HG02610 (cell line): ENCODE measurements around the gene LSAMP.

Source experiments
- ATAC-seq: cut with Tn5 transposase; IDR thresholded peaks from one replicate; pipeline ENCODE4 v1.9.1; 2021; ENCODE audit warnings: mild to moderate bottlenecking, moderate library complexity; ENCODE audit not compliant: unreplicated experiment

Gene LSAMP

DNA sequence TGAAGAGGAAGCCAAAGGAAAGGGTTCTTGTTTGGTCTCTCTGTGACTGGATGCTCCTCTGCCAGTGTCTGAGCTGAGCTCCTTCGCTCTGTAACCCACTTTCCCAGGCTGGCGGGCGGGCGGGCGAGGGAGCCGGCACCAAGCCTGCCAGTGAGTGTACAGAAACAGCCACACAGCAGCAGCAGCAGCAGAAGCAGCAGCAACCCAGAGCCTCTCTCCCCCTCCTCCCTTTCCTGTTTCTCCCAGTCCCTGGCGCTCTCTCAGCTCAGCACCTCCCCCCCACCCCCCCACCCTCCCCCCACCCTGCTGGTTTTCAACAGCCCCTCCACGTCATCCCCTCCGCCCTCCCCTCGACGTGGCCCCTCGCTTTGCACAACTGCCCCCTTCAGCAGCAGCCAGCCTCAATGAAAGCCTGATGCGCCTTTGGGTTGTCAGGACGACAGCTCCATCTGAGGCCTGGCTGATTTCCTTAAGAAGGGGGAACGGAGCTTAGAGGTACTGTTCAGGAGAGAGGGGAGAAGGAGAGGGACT lies at the start of gene LSAMP:
Gene LSAMP (minus strand): TSS at position 177 of the 531 bp plus-strand sequence.
- no peak for ATAC-seq

GRCh38 chr3:116492379-116492778 lies 47.1 kb upstream of the LSAMP start:
- no peak for ATAC-seq

DNA sequence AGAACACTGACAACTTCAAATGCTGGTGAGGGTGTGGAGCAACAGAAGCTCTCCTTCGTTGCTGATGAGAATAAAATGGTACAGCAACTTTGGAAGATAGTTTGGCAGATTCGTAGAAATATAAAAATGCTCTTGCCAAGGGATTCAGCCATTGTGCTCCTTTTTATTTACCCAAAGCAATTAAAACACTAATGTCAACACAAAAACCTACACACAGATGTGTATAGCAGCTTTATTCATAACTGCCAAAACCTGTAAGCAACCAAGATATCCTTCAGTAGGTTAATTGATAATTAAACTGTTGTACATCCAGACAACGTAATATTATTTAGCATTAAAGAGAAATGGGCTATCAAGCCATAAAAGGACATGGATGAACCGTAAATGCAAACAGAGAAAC lies 37.8 kb upstream of the LSAMP start:
- ATAC-seq: no peak

DNA sequence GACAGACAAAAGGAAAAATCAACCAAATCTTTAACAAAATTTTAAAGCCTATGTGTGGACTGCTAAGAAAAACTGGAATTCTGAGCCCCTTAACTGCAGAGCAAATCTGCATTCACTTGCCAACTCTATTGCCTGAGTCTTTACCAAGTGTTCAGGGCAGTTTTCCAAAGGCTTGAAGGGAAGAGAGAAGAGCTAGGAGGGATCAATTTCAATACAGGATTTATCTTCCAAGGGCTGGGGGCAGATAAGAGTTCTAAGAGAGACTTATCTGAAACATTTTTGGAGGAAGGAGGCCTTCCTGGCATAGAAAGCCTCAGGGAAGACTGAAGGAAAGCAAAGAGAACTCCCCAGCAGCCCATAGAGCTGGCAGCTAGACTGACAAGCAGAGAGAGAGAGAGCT lies 31.4 kb upstream of the LSAMP start:
- no peak for ATAC-seq

DNA sequence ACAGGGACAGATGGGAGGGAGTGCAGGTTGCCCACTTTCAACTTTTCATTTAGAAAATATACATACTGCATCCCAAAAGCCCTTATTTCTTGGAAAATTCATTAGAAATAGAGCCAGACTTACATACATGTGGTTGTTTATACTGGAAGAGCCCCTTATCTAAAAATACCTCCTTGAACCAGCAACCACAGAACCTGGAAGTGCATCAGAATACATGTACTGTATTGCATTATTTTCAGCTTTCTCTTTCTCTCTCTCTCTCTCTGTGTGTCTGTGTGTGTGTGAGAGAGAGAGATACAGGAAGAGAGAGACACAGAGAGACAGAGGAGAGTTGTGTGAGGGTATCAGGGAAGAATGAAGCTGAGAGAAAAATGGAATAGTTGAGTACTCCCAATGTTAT lies 29.5 kb upstream of the LSAMP start:
- no peak for ATAC-seq

- no peak for ATAC-seq
Observed at GRCh38 chr3:116474032-116474780, 28.9 kb upstream of the LSAMP start.

- ATAC-seq: no peak
Observed at GRCh38 chr3:116473602-116474001, 28.3 kb upstream of the LSAMP start.

GRCh38 chr3:116470605-116471197 lies 25.4 kb upstream of the LSAMP start:
- ATAC-seq: no peak

DNA sequence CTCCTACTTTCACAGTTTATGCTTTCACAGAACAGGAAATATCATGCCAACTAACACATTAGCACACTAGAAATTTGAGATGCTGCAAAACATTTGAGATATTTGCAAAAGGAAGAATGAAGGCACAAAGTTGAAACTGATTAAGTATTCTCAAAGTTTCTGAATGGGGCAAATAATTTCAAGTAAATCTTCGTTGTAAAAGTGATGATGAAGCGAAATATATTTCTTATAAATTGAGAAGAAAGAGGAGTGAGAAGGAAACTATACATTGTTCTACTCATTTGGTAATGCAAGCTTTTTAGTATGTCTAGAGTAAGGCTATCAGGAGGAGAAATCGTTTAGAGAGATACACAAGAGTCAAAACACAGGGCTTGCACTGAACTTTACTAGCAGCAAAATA lies 24.3 kb upstream of the LSAMP start:
- no peak for ATAC-seq

GRCh38 chr3:116464276-116464798 lies 19.1 kb upstream of the LSAMP start:
- no peak for ATAC-seq

GRCh38 chr3:116453666-116454346 lies 8.5 kb upstream of the LSAMP start:
- ATAC-seq: no peak

DNA sequence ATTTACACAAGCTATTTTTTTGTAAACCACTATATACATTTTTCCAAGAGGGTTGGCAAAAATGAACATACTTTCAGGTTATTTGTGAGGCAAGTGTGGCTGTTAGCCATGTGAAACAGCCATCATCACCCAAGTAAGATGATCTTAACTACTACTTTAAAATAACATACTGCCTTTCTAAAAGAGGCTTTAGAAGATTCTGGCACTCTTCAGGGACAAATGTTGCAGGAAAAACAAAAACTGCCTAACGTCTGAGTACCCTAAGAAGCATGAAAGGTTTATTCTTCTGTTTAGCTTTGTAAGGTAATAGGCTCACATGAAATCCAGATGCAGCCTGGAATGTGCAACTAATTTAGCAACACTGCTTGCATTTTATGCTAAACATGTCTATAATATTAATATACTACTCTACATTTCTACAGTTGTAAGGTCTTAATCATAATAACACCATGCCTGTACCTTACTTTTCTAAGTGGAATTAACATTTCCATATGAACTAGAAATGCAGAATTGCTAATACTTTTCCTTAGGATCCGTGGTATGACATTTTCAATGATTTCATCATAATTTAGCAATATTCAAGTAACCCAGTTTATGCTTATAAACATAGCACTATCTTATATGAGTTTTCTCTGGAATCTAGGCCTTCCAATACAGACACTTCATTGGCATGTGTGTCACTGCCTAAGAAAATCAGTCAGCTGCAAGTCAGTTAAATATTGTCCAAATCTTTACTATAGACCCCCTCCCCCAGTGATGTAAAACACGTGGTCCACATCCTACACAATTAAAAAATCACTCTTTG lies 4.5 kb upstream of the LSAMP start:
- no peak for ATAC-seq

DNA sequence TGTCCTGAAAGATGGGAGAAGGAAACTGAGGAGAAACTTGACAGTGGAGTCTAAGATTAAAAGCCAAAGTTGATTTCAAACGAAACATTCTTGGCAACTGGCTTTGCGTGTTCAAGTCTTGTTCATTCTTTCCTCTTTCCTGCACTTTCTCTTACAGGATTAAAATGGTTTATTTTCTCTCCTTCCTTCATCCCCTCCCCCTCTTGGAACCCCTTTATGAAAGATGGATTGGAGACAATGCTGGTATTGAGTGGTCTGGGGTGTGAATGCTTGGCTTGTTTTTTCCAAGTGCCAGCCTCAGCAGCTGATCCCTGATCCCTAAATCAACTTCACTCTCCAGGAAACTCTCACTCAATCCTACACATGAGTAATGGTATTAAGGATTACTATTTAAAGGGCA lies 703 bp upstream of the LSAMP start:
- no peak for ATAC-seq

DNA sequence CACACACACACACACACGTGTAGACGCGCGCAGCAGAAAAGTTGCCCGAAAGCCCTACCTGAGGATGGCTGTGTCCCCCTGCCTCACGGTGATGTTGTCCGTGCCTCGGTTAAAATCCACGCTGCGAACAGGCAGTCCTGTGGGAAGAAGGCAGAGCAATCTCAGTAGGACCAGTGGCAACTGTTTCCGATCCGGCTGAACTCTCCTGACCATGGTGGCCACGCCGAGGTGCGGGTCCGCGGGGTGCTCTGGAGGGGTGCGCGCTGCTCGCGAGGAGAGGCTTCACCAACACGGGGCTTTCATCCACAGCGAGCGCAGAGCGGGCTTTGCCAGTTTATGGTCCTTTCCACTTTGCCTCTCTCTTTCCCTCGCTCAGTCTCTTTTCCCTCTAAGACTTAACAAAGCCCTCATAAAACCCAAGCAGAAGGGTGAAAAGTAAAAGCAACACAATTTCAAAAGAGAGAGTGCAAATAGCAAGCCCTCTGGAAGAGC lies 422 bp downstream of the LSAMP start:
- ATAC-seq: no peak

- ATAC-seq: no peak
Observed at GRCh38 chr3:116444115-116444747, 1.1 kb downstream of the LSAMP start.

DNA sequence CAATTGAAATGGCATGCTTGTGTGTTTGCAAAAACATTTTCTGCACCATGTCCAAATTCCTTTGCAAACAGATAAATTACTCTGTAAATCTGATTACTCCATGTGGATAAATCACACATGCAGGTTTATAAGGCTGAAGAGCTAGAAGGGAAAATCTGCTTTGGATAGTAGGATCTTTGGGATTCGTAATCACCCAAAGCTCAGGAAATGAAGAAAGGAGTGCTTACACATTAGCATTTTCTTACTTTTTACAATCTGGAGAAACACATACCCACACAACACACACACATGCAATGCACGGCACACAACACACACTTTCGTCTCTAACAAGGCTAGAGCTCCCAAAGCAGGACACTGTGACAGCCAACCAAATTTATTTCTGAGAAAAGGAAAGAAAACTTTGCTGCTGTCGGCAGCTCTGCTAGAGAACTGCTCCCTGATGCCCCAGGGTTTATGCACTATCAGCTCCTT lies 2.1 kb downstream of the LSAMP start:
- ATAC-seq: no peak

DNA sequence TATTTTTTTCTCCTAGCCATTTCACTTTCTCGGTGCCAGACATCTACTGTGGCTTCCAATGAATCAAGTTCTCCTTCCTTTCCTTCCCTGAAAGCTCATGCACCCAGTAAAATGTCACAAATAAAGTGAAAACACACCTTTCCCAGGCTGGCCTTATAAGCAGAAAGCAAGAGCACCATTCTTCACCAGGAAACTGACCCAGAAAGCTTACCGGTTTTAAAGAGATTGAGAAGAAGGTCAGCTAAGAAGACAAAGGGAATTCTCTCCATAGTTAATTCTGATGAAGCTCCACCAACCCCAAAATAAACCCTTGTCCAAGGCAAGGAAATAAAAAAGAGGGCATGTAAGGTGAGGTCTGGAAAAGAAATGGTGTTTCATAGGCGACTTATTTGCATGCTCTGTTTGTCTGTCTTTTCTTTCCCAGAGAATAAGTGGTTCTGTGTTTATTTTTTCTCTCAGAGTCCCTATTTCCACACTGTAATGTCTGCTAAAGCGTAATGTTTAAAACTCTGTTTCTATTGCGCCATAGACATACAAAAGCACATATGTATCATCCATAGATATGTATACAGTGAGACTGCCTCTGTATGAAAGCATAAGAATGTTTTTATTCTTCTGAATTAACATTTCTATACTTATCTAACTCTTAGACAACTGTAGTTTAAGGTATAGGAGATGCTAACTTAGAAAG lies 2.8 kb downstream of the LSAMP start:
- ATAC-seq: no peak

DNA sequence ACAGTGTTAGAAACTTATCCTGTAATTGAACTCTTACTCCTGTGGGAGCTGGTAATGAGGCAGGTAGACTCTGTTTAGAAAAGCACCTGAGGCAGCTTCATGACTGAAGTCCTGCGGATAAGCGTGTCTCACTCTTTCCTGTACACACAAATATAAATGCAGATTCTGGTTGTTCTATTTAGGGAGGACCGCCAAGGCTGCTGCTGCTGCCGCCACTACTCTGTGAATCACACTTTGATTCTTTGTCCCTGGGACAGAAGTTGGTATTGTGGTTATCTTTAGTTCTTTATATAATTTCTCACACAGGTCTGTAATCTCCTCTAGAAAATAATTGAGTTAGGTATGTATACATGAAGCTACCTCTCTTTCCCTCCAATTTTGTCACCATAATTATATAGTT lies 3.6 kb downstream of the LSAMP start:
- no peak for ATAC-seq

DNA sequence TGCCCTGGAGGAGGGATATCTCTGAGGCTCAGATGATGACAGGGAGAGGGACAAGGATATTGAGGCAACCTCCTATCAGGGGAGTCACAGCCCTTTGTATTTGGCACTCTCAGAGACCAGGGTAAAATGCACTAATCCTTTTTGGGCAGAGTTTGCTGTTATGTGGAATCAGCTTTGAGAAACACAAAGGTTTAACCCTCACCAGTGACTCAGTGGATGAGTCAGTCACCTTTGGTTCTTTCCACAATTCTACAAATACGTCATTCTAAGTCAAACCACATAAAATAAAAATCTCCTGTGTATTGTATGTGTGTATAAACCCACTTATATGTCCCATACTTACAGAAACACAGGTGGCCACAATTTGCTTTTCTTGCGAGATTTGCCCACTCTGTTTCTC lies 5.1 kb downstream of the LSAMP start:
- no peak for ATAC-seq

DNA sequence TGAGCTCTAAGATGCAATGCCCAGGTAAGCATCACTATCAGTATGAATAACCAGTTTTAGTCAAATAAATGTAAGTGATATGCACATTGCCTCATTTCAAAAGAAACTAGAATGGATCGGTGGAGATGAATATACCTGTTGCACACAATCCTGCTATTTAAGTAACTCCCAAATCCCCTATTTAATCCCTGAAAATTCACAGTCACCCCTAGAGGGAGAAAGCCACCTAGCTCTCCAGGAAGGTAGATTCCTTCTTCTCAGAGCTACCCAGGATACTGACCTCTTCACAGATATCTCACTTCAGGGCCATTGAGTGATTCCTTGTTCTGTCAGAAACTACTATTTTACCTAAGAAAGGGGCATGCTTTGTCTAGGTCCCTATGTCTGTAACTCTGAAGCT lies 11.7 kb downstream of the LSAMP start:
- no peak for ATAC-seq
